Activated CD8-positive, alpha-beta memory T cell treated with anti-CD3 and anti-CD28 coated beads, Interleukin-2, amount 50 U/mL, for 24 hours (primary cell): ENCODE data around the gene ATP6V0D1.

Experiments
- DNase-seq: peaks from one replicate; pipeline ENCODE4 v3.0.0-alpha.2; 2020; ENCODE audit errors: extremely low read depth

ATP6V0D1 gene

DNA sequence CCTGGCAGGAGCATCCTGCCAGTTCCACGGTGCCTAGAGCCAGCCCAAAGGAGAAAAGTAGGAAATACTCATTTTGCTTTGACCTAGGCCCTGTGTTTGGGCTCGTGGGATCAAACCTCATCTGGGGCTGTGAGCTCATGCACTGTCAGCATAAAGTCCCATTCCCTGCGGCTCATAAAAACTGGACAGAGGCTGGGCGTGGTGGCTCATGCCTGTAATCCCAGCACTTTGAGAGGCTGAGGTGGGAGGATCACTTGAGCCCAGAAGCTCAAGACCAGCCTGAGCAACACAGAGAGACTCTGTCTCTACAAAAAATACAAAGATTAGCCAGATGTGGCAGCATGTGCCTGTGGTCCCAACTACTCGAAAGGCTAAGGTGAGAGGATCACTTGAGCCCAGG, 17.9 kb downstream of the ATP6V0D1 start:
- DNase-seq, result no peak

DNA sequence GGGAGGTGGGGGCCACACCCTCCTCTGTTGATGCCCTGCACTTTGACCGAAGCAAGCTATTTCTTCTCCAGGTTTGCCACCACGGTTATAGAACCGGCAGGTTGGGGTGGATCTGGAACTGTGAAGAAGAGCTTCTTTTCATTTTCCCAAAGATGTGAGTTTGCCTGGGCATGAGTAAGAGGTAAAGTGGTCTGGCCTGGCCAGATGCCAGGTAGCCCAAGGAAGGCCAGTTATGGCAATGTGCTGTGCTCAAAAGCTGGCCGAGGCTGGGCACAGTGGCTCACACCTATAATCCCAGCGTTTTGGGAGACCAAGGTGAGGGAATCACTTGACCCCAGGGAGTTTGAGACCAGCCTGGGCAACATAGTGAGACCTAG, 18.7 kb downstream of the ATP6V0D1 start:
- DNase-seq, result no peak

DNA sequence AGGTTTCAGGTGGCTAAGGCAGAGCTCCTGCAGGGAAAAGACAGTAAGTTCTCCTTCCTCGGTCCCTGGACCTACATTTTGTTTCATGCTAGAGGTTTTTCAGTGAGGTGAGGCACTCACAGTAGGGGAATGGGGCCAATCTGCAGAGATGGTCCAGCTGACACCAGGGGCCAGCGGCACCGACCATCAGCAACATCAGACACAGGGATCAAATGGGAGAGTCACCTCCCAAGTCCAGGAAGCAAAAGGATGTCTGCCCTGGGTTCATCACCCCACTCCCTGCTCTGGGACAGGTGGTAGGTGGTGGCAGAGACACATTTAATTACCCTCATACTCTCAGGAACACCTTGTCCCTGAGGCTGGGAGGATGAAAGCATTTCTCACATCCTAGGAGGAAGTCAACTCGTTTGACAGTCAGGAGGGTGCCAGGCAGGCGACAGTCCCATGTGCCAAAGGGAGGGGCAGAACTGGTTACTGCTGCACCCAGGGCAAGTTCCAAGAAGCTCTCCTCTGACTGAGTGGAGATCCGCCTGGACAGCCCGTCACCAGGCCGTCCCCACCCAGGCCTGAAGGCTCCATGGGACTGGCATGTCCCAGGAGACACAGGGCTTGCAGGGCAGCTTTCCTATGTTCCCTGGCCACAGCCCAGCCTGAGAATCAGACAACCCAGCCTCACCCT, 19.2 kb downstream of the ATP6V0D1 start:
- DNase-seq, result no peak

DNA sequence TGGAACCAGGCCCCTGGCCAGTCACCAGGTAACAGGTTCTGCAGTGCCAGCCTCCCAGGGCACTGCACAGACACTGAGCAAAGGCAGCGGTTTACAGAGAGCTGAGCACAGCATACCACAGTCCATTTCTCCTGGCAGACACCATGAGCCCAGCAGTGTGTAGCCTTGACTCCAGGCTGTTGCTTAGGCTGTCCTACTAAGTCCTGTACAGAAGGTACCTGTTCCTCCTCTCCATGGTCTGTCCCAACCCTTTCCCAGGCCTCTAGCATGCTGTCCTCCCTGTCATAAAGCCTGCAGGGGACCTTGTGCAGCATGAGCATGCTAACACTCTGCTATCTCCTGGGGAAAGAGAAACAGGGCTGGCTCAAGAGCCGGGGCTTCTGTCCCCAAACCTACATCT, 20.0 kb downstream of the ATP6V0D1 start:
- DNase-seq, result no peak

DNA sequence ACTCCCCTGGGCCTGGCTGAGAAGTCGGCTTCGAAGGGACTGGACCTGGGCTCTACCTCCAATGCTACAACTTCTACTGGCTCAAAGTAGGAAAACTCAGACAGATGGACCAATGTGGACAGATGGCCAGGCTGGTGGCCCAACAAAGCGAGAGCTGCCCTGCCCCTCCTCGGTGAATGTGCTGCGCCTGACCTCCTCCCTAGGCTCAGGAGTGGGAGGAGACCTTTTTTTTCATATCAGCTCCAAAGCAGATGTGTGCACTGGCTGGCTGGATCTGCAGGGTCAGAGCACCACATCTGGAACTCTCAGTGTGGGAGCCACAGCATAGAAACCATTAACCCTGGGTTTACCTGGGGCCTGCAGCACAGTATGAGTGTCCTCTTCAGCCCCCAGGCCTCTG, 20.8 kb downstream of the ATP6V0D1 start:
- no peak for DNase-seq

DNA sequence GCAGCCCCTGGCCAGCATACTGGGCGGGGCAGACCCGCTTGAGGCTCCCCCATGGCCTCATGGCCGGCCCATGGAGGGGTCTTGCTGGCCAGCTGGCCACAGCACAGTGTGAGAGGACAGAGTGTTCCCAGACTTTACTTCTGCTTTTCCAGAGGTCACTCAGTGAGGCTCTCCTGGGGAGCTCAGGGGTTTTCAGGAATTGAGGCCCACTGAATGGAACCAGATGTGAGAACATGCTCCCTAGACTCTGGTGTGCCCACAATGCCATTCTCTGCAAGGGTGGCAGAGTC, 21.2 kb downstream of the ATP6V0D1 start:
- DNase-seq, result no peak

DNA sequence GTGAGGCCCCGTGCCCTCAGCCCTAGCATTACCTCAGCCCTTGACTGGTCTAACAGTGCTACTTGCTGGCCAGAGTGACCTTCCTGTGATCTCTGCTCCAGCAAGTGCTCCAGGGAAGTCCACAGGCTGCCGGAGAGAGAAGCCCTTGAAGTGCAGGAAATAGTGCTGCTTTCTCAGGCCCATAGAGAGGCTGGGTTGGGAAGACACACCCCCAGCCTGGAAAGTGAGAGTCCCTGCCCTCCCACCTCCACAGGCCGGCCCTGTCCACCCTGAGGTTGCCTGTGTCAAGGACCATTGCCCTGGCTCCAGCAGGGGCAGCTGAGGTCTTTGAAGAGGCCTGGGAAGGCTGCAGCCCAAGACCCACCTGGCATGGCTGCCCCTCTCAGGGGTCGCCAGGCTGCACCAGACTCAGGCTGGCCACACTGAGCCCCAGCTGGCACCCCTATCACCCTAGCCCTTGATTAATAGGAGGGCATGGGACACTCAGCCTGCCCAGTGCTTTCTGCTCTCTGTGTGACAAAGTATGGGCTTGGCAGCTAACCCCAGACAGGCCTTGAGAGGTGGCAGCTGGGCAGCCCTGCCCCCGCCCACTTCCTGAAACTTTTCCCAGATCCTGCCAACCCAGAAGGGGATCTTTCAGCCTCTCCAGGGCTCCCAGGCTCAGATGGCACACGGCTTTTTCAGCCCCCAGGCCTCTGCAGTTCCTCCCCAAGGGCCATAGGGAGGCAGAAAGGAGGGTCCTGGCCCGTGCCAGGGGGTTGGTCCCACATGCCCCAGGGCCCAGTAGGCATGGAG, 21.7 kb downstream of the ATP6V0D1 start:
- DNase-seq, result no peak

DNA sequence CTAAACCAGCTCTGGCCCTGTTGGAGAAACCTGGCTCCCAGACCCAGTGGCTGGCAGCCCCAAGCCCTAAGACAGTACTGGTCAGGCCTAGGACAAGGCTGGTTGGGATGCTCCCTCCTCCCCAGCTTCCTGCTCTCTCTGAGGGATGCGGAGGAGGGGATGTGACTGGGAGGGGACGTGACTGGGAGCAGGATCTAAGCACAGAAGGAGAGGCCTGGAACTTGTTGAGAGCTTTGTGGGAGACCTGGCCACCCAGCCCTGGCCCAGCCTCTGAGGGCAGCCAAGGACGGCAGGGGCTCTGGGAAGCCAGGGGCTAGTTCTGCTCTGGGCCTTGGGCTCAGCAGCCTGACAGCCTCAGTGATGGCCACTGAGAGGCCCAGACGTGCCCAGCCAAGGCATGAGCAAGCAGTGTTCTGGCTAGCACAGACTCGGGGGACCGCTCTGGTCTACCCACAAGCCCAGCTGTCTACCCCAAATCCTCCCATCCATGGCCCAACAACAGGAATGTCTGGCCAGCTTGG, 22.8 kb downstream of the ATP6V0D1 start:
- no peak for DNase-seq

DNA sequence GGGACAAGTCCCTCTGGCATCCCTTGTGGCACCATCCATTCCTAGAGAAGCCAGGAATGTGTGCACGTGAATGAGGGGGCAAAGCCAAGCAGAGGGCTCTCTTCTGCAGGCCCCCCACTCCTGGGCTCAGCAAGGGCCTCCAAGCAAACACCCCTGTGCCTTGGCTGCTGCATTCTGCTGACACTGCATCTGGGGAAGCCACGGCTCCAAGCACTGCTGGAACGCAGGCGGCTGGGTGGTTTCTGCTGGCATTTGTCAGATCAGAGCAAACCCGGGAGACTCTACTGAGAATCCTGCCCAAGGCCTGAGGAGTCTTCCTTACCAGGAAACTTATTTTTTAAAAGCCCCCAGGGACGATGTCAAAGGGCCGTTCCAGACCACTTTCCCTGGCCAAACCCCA, 23.3 kb downstream of the ATP6V0D1 start:
- DNase-seq, result no peak

DNA sequence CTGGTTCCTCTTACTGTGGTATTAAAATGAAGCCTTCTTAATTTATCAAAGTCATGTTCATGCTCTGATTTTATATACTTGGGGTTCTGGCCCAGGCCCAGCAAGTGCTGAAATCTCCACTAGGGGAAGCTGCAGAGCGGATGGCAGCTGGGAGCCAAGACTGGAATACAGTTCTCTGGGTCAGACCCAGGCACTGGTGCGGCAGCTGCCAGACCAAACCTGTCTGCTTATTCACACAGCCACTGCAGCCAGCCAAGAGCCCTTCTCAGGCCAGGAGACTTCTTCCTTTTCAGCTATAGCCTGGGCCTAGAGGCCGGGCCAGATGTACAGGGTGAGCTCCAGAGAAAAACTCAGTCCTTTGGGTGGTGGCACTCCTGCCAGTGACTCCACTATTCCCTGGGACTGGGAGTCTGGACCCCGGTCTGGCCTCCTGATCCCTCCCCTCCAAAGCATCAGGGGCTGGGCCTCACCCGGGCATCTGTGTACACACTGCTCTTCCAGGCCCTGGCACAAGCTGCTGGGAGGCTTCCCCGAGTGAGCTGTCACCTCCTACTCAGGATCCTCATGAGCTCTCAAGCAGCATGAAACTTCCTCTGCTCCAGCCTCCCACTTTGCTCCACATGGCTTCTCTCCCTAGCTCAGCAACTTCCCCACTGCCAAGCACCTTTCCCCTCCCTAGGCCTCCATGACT, 24.4 kb downstream of the ATP6V0D1 start:
- DNase-seq, result no peak

DNA sequence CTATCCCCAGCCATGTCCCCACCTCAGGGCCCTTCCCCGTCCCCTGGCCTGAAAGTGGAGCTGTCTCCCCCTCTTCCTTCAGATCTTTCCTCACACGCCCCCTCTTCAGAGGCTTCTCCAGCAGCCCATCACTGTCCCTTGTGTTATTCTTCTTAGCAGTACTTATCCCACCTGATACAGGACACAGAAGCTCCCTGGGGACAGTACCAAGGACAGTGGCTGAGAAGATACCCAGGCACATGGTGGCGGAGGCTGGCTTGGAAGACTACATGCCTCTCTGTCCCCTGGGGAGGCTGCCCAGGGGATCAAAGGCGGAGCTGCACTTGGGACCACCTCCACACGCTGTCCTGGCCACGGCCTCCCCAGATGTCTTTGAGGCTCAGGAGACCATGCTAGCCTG, 26.1 kb downstream of the ATP6V0D1 start:
- DNase-seq, result no peak

DNA sequence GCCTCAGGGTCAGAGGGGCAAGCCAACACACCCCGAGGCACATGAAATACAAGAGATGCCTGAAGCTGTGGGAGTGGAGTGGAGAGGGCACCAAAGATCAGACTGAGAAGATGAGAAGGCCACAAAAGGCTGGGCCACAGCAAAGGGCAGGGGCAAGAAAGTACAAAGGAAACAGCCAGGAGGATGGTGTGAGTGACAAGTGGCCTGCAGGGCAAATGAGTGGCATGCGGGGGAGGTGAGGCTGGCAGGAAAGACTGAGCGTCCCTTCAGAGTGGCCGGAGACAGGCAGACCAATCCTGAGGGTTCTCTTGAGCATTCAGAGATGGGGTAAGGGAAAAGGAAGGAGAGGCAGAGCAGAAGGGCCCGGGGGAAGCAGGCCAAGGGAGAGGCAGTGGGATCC, 26.9 kb downstream of the ATP6V0D1 start:
- no peak for DNase-seq

DNA sequence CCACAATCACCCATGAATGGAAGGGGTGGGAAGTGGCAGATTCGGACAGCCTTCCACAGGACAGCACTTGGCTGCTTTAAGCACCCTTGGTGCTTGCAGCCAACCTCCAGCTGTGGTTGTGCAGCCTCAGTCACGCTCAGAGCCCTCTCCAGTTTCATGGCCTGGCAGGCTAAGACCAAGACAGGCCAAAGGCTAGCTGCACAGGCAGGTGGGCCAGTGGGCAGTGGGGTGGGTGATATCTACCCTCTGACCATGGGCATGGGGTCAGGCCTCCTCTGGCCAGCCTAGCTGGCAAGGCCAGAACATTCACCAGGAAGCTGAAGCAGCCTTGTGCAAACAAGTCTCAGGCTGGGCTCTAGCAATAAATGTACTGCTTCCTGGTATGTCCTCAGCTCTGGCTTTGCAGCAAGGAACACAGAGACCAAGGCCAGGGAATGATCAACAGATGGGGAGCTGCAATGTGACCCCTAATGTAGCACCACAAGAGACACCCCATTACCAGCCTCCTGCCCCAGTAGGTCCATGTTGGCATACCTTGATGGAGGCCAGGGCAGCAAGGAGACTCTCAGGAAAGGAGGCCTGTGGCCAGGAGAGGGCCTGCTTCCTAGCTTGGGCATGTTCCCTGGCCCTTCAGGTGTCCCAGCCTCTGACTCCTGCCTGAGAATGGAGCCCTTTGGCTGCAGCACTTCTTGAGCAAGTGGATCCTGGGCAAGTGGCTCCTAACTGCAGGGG, 29.1 kb downstream of the ATP6V0D1 start:
- DNase-seq, result no peak

DNA sequence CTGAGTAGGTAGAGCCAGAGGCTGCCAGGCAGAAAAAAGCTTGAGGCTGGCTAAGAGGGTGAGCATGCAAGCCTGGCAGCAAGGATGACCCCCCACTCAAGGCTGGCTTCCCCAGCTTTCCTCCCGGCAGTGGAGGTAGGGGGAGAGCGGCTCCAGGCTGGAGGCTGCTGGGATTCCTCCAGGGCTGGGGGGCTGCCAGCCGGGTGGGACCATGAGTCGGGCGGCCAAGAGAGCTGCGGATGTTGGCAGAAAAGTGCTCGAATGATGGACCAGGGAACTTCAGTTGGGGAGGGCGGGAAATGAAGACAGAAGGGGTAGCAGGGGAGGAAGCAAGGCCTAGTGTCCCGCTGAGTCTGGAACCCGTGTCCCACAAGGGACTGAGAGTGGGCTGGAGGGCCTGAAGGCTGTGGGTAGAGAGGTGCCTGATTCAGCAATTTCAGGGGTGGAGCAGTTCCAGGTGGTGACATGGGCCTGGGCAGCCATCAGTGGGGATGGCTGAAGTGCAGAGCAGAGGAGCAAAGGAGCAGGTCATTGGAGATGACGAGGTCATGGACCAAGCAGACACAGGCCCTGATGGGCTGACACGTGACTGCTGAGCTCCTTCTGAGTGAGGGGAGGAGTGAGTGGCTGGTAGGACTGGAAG, 29.8 kb downstream of the ATP6V0D1 start:
- no peak for DNase-seq

DNA sequence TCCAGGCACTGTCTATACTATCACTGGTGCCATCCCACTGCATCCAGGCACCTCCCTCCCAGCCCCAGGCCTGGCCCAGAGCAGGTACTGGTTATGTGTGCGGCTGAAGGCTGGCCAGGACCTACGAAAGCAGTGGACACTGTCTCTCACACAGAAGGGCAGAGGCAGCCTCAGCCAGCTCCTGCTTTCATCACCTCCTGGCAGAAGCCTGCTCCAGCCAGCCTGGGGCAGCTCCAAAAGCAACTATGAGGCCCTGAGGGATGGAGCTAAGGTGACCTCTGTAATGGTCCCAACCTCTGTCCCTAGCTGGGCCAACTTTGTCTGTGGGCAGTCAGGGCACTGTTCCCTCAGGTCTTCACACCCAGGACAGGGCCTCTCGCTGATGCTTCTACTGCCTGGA, 31.2 kb downstream of the ATP6V0D1 start:
- DNase-seq, result no peak

DNA sequence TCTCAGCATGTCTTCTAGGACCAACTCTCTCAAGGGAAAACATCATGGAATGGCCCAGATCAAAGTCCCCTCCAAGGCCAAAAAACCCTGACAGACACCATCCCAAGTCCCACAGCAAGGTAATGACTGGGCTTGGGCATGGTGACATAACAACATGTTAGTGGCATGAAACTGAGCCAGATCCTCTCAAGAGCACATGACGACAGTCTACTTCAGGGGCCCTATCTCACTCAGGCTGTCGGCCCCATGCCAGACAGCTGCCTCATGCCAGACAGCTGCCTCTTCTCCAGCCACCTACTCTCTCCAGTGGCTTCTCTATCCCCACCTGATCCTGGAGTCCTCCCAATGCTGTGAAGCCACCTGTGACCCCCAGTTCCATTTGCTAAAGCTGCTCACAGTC, 31.6 kb downstream of the ATP6V0D1 start:
- no peak for DNase-seq

DNA sequence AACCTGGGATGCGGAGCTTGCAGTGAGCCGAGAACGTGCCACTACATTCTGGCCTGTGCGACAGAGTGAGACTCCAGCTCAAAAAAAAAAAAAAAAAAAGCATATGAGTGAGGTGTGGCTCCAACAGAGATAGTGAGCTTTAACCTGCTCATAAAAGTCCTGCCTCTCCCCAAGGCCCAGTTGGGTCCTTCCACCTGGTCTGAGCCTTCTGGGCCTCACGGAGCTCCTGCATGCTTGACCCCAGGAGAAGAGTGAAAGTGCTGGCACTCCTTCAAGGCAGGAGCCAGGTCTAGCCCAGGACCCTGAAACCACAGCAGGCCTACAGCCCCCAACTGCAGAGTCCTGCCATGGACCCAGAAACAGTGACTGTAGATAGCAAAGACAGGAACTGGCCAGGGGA, 32.4 kb downstream of the ATP6V0D1 start:
- no peak for DNase-seq

DNA sequence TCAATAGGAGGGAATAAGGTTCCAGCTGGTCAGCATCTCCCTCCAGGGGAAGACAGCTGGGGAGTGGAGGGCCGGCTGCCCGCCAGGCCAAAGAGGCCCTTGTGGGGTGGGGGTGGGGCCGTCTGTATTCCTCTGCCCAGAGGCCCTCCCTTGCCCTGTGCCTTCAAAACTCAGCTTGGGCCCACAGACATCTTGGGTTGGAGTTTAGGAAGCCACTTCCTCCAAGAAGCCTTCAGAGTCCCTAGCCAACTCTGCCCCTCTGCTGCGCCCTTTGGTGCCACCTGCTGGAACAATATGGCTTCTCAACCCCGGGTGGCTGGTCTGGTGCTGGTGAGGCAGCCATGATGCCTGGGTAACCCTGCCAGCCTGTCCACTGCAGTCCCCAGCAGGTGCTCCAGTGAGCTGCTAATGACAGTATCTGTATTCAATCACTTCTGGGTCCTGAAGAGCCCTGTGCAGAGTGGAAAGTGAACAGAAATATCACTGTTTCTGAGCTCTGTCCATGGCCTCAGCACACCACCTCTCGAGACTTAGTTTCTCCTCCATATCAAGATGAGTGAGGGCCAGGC, 33.4 kb downstream of the ATP6V0D1 start:
- peak; percentile 24 for DNase-seq

DNA sequence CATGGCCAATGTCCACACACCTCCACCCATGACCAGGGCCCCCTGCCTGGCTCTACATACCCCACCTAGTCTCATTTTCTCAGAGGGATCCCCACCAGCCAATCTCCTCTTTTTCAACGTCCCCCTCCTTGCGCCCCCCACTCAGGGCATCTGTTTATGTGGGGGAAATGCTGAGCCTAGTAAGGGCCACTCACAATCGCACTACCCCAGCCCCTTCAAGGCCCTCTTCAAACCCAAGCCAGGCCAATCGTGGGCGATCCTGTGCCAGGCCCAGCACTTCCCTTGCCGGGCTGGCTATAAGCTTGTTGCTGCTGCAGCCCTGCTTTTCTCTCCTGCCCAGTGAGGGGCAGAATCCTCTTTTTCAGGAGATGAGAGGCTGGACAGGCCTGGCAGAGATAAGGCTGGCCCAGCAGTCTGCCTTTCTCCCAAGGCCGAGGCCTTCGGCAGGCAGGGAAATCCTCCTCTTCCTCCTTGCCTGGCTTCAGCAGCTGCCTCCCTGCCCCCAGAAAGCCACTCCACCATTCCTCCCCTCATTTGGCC, 33.9 kb downstream of the ATP6V0D1 start:
- DNase-seq, result no peak

DNA sequence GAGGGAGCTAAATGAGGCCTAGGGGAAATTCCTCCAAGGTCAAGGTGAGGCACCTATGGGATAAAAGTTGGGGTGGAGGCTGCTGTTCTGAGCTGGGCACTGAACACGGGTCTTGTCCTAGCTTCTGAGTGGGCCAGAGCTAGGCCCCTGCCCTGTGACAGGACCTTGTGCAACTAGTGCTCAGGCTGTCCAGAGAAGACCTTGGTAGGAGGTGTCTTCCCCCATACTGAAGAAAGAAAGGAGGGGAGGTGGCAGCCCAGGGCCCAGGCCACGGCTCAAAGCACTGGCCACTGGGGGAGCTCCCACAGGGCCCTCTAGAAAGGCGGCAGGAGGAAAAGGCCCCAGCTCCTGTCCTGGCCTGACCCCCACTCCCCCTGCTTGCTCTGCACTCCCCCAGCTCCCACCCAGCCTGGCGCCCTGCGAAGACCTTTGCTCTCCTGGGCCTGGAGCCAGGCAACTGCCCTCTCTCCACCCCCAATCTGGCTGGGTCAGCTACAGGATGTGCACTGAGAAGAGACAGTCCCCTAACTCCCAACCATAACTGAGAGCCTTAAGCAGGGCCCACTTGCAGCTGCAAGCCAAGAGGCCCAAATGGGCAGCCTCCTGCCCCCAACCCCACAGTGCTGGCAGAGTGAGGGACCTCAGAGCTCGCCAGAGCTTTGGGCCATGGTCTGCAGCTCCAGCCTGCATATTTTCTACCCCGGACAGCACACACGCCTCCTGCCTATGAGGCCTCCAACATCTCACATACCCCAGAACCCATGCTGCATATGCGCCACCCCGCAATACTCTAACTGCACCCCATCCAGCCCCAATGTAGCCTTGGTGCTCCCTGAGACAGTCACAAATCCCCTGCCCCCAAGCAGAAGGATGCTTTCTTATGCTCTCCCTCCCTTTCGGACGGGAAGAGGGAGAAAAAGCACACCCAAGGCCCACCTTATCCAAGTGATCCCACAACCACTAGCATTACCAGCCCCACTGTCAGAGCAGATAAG, 34.7 kb downstream of the ATP6V0D1 start:
- DNase-seq, result no peak
